HPDE6-E6E7 (cell line): ENCODE data around the gene OR7C1.
"Not testable (repeated sequence)": the region's sequence is repeated elsewhere in the genome, so short reads cannot be mapped to it uniquely, and the experiment has no call there.

Experiments used
- DNase-seq: peaks from one replicate; pipeline ENCODE4 v3.0.0; 2011; ENCODE audit warnings: missing footprints; ENCODE audit errors: extremely low spot score

OR7C1 gene

GRCh38 chr19:14785102-14785793 lies 49.7 kb downstream of the OR7C1 start:
- peak; percentile 26 for DNase-seq

- DNase-seq, result peak; percentile 16
Measured at GRCh38 chr19:14784730-14785101, 50.3 kb downstream of the OR7C1 start.

GRCh38 chr19:14783410-14783998 lies 51.5 kb downstream of the OR7C1 start:
- DNase-seq, result not testable (repeated sequence)

- DNase-seq, result no peak
Measured at GRCh38 chr19:14782626-14783409, 52.2 kb downstream of the OR7C1 start.

- DNase-seq, result not testable (repeated sequence)
Measured at GRCh38 chr19:14781713-14782536, 53.1 kb downstream of the OR7C1 start.

- not testable (repeated sequence) for DNase-seq
Measured at GRCh38 chr19:14780622-14781225, 54.3 kb downstream of the OR7C1 start.

GRCh38 chr19:14779151-14779550 lies 55.8 kb downstream of the OR7C1 start:
- DNase-seq, result no peak

- DNase-seq, result not testable (repeated sequence)
Measured at GRCh38 chr19:14778110-14778845, 56.7 kb downstream of the OR7C1 start, which contains the start of gene ADGRE2. TSS of gene ADGRE2 (minus strand) at chr19:14778560. CDS start at chr19:14776756, 1,804 bp downstream.

- not testable (repeated sequence) for DNase-seq
Measured at GRCh38 chr19:14777645-14778044, 57.3 kb downstream of the OR7C1 start.

- no peak for DNase-seq
Measured at GRCh38 chr19:14775869-14776586, 59.0 kb downstream of the OR7C1 start.

- not testable (repeated sequence) for DNase-seq
Measured at GRCh38 chr19:14775326-14775725, 59.7 kb downstream of the OR7C1 start.

- DNase-seq, result no peak
Measured at GRCh38 chr19:14774373-14774772, 60.6 kb downstream of the OR7C1 start.

GRCh38 chr19:14773722-14774121 lies 61.3 kb downstream of the OR7C1 start:
- DNase-seq, result not testable (repeated sequence)

- no peak for DNase-seq
Measured at GRCh38 chr19:14772995-14773394, 62.0 kb downstream of the OR7C1 start.

- DNase-seq, result no peak
Measured at GRCh38 chr19:14772467-14772866, 62.5 kb downstream of the OR7C1 start.

GRCh38 chr19:14770944-14771839 lies 63.8 kb downstream of the OR7C1 start:
- no peak for DNase-seq

GRCh38 chr19:14770136-14770535 lies 64.8 kb downstream of the OR7C1 start:
- DNase-seq, result no peak

GRCh38 chr19:14769201-14769600 lies 65.8 kb downstream of the OR7C1 start:
- DNase-seq, result no peak

GRCh38 chr19:14768001-14768400 lies 67.0 kb downstream of the OR7C1 start:
- no peak for DNase-seq
